OCI-LY7 (cell line): ENCODE measurements around the gene STIM1.

Experiments
- CTCF ChIP-seq: fragments of 200-600 bp; sonication (generic); conservative IDR thresholded peaks from 2 replicates; pipeline ENCODE4 v1.5.1; 2014; ENCODE audit warnings: mild to moderate bottlenecking, antibody characterized with exemption, low read length, moderate library complexity, mixed read lengths
- EZH2phosphoT487 ChIP-seq: fragments of 200-600 bp; sonication (generic); IDR thresholded peaks from 2 replicates; pipeline ENCODE4 v1.6.1; 2018; ENCODE audit warnings: low read depth, borderline replicate concordance, mild to moderate bottlenecking, mixed run types, antibody characterized with exemption, low read length, moderate library complexity, mixed read lengths

GRCh38 chr11:3903207-3903896 is 47.9 kb downstream of the STIM1 start:
- no peak for TF ChIP-seq CTCF
- TF ChIP-seq EZH2phosphoT487 = no peak
